H9 (cell line): ENCODE measurements around the gene PEAK3. TPM values are rescaled to one million over a fixed set of nuclear protein-coding genes. Genes with fewer than 3 reads are reported as not detected.

Source experiments
- DNase-seq: peaks from one replicate; pipeline ENCODE4 v3.0.0-alpha.2; 2017
- H2AFZ ChIP-seq: one replicate; pipeline ENCODE4 v1.6.1; 2013; ENCODE audit warnings: mild to moderate bottlenecking, low read length, control low read depth, moderate library complexity
- H2AK5ac ChIP-seq: 2 replicates; pipeline ENCODE4 v1.6.1; 2013; ENCODE audit warnings: low read length, control low read depth, mixed read lengths; ENCODE audit not compliant: insufficient read length
- H2BK120ac ChIP-seq: one replicate; pipeline ENCODE4 v1.6.1; 2013; ENCODE audit warnings: low read depth, mild to moderate bottlenecking, low read length, control low read depth, inconsistent platforms; ENCODE audit not compliant: poor library complexity, severe bottlenecking
- H2BK12ac ChIP-seq: 2 replicates; pipeline ENCODE4 v1.6.1; 2013; ENCODE audit warnings: low read length, control low read depth, mixed read lengths, low read depth; ENCODE audit not compliant: insufficient read length
- H2BK15ac ChIP-seq: 2 replicates; pipeline ENCODE4 v1.6.1; 2013; ENCODE audit warnings: low read depth, low read length, control low read depth
- H2BK20ac ChIP-seq: one replicate; pipeline ENCODE4 v1.6.1; 2013; ENCODE audit warnings: low read depth, mild to moderate bottlenecking, low read length, control low read depth, inconsistent platforms; ENCODE audit not compliant: poor library complexity, severe bottlenecking
- H2BK5ac ChIP-seq: 2 replicates; pipeline ENCODE4 v1.6.1; 2013; ENCODE audit warnings: low read length, control low read depth, mixed read lengths; ENCODE audit not compliant: insufficient read length
- H3K14ac ChIP-seq: 2 replicates; pipeline ENCODE4 v1.6.1; 2013; ENCODE audit warnings: low read length, control low read depth; ENCODE audit not compliant: insufficient read depth
- H3K18ac ChIP-seq: 2 replicates; pipeline ENCODE4 v1.6.1; 2013; ENCODE audit warnings: low read depth, mild to moderate bottlenecking, mixed read lengths, low read length, control low read depth; ENCODE audit not compliant: insufficient read length
- H3K23ac ChIP-seq: 2 replicates; pipeline ENCODE4 v1.6.1; 2013; ENCODE audit warnings: low read length, control low read depth, mixed read lengths, low read depth; ENCODE audit not compliant: insufficient read length
- H3K23me2 ChIP-seq: 2 replicates; pipeline ENCODE4 v1.6.1; 2013; ENCODE audit warnings: low read depth, mild to moderate bottlenecking, mixed read lengths, low read length, control low read depth; ENCODE audit not compliant: insufficient read length, poor library complexity, severe bottlenecking
- H3K27ac ChIP-seq: 2 replicates; pipeline ENCODE4 v1.5.1; 2013; ENCODE audit warnings: low read length, control low read depth, mixed read lengths, low read depth; ENCODE audit not compliant: insufficient read length
- H3K27me3 ChIP-seq: 2 replicates; pipeline ENCODE4 v1.6.1; 2013; ENCODE audit warnings: low read length, control low read depth, inconsistent platforms; ENCODE audit not compliant: insufficient read depth
- H3K4ac ChIP-seq: 2 replicates; pipeline ENCODE4 v1.6.1; 2013; ENCODE audit warnings: low read depth, mild to moderate bottlenecking, control low read depth, inconsistent platforms, low read length, moderate library complexity
- H3K4me1 ChIP-seq: 2 replicates; pipeline ENCODE4 v1.6.1; 2013; ENCODE audit warnings: low read length, control low read depth, inconsistent platforms; ENCODE audit not compliant: insufficient read depth
- H3K4me2 ChIP-seq: 2 replicates; pipeline ENCODE4 v1.6.1; 2013; ENCODE audit warnings: low read length, control low read depth, mixed read lengths; ENCODE audit not compliant: insufficient read length, insufficient read depth
- H3K56ac ChIP-seq: 2 replicates; pipeline ENCODE4 v1.6.1; 2013; ENCODE audit warnings: low read depth, mild to moderate bottlenecking, mixed read lengths, low read length, control low read depth; ENCODE audit not compliant: insufficient read length
- H3K79me1 ChIP-seq: 2 replicates; pipeline ENCODE4 v1.6.1; 2013; ENCODE audit warnings: low read depth, mild to moderate bottlenecking, moderate library complexity, low read length, control low read depth, inconsistent platforms; ENCODE audit not compliant: insufficient read depth, poor library complexity, severe bottlenecking
- H3K79me2 ChIP-seq: 2 replicates; pipeline ENCODE4 v1.6.1; 2013; ENCODE audit warnings: low read length, control low read depth, inconsistent platforms; ENCODE audit not compliant: insufficient read depth
- H3K9ac ChIP-seq: 2 replicates; pipeline ENCODE4 v1.6.1; 2013; ENCODE audit warnings: low read length, control low read depth, mixed read lengths; ENCODE audit not compliant: insufficient read length; ENCODE audit errors: extremely low read depth
- H3K9me3 ChIP-seq: one replicate; pipeline ENCODE4 v1.6.1; 2013; ENCODE audit warnings: low read depth, low read length, inconsistent platforms; ENCODE audit not compliant: control insufficient read depth
- H3T11ph ChIP-seq: one replicate; pipeline ENCODE4 v1.6.1; 2013; ENCODE audit warnings: mild to moderate bottlenecking, low read length, control low read depth, inconsistent platforms
- H4K20me1 ChIP-seq: one replicate; pipeline ENCODE4 v1.6.1; 2013; ENCODE audit not compliant: control insufficient read depth, insufficient read length, insufficient read depth
- H4K5ac ChIP-seq: 2 replicates; pipeline ENCODE4 v1.6.1; 2013; ENCODE audit warnings: low read depth, mild to moderate bottlenecking, mixed read lengths, low read length, control low read depth; ENCODE audit not compliant: insufficient read length
- H4K8ac ChIP-seq: replicated peaks from 2 replicates; pipeline ENCODE4 v1.6.1; 2013; ENCODE audit warnings: low read length, control low read depth, mixed read lengths, low read depth; ENCODE audit not compliant: insufficient read length
- H4K91ac ChIP-seq: 2 replicates; pipeline ENCODE4 v1.6.1; 2013; ENCODE audit warnings: low read depth, mild to moderate bottlenecking, moderate library complexity, mixed read lengths, low read length, control low read depth; ENCODE audit not compliant: insufficient read length
- H3K27ac Mint-ChIP-seq, 3 experiments: 2 replicates in 2 of 3; 3 replicates in 1 of 3; pipeline ENCODE4 v1.8.0; 2020 to 2021; ENCODE audit warnings: mixed read lengths in 3 of 3, mild to moderate bottlenecking in 1 of 3, moderate library complexity in 1 of 3
- H3K27me3 Mint-ChIP-seq: 2 replicates; pipeline ENCODE4 v1.8.0; 2021; ENCODE audit warnings: low read depth, mild to moderate bottlenecking, moderate library complexity, mixed read lengths
- H3K36me3 Mint-ChIP-seq, 3 experiments: 2 replicates in 2 of 3; 3 replicates in 1 of 3; pipeline ENCODE4 v1.8.0; 2020 to 2021; ENCODE audit warnings: low read depth in 3 of 3, mixed read lengths in 3 of 3; ENCODE audit not compliant: insufficient read depth in 1 of 3
- H3K4me1 Mint-ChIP-seq, 2 experiments: 2 replicates each; pipeline ENCODE4 v1.8.0; 2020; ENCODE audit warnings: mixed read lengths in 2 of 2
- H3K4me3 Mint-ChIP-seq, 2 experiments: 2 replicates in 1 of 2; 3 replicates in 1 of 2; pipeline ENCODE4 v1.8.0; 2020 to 2021; ENCODE audit warnings: mild to moderate bottlenecking in 2 of 2, mixed read lengths in 2 of 2, moderate library complexity in 1 of 2
- H3K9me3 Mint-ChIP-seq, 2 experiments: 2 replicates in 1 of 2; 3 replicates in 1 of 2; pipeline ENCODE4 v1.8.0; 2020; ENCODE audit warnings: mild to moderate bottlenecking in 2 of 2, mixed read lengths in 2 of 2, moderate library complexity in 1 of 2
- WGBS: extraction: QIAGEN DNeasy Blood & Tissue Kit; methylation state at CpG from one replicate; pipeline ENCODE4 v1.1.7; 2013; ENCODE audit warnings: missing lambda C conversion rate, low lambda C conversion rate, mixed read lengths; ENCODE audit not compliant: insufficient read length; ENCODE audit errors: extremely low coverage; 5-methylcytosine and 5-hydroxymethylcytosine counted together
- total RNA-seq: library from RNA; stranded (reverse); gene quantifications from 2 replicates; pipeline ENCODE4 v1.2.1, GENCODE V29; 2021
- TF ChIP-seq, protein P1 (sequence below): fragments of 200-600 bp; sonication (generic); conservative IDR thresholded peaks from 3 replicates; pipeline ENCODE4 v1.8.0; 2021; ENCODE audit warnings: antibody characterized with exemption, mild to moderate bottlenecking

PEAK3 gene
- total RNA-seq, 1 experiment from 2014 or later: not detected

GRCh38 chr19:2268861-2269243, 13.1 kb downstream of the PEAK3 start:
- Histone ChIP-seq H3K4me1 (0 out of 2 replicates have a peak, but pooled peaks cover 2% of the 10 kb centered on the region), H3K14ac (0 out of 2 replicates have a peak overlapping the region, but pooled peaks have one; percentile 75), H3K9ac (peak overlapping the region; percentile 74), H2AFZ (no peak overlapping the region), H3K4ac (no peak overlapping the region), H2BK120ac (no peak overlapping the region), H3K79me2 (peaks cover 24% of the 10 kb centered on the region; the same call in 1 of the 2 replicates), H2BK5ac (no peak overlapping the region), H2BK12ac (no peak overlapping the region), H3K18ac (no peak overlapping the region), H3K23me2 (peaks cover 4% of the 10 kb centered on the region), H3K9me3 (no peaks in the 10 kb centered on the region), H3K79me1 (no peaks in the 10 kb centered on the region), H4K8ac (no peak overlapping the region), H2BK20ac (no peak overlapping the region), H3T11ph (no peak overlapping the region), H3K56ac (no peak overlapping the region), H2BK15ac (no peak overlapping the region), H2AK5ac (no peak overlapping the region), H3K4me2 (no peak overlapping the region), H3K23ac (no peak overlapping the region), H3K27me3 (no peaks in the 10 kb centered on the region), H4K5ac (no peak overlapping the region), H4K20me1 (peaks cover 2% of the 10 kb centered on the region), H3K27ac (no peak overlapping the region), H4K91ac (no peak overlapping the region)
- DNase-seq: no peak
- TF ChIP-seq, protein P1, sequence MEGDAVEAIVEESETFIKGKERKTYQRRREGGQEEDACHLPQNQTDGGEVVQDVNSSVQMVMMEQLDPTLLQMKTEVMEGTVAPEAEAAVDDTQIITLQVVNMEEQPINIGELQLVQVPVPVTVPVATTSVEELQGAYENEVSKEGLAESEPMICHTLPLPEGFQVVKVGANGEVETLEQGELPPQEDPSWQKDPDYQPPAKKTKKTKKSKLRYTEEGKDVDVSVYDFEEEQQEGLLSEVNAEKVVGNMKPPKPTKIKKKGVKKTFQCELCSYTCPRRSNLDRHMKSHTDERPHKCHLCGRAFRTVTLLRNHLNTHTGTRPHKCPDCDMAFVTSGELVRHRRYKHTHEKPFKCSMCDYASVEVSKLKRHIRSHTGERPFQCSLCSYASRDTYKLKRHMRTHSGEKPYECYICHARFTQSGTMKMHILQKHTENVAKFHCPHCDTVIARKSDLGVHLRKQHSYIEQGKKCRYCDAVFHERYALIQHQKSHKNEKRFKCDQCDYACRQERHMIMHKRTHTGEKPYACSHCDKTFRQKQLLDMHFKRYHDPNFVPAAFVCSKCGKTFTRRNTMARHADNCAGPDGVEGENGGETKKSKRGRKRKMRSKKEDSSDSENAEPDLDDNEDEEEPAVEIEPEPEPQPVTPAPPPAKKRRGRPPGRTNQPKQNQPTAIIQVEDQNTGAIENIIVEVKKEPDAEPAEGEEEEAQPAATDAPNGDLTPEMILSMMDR: no peak
- H3K4me1 Mint-ChIP-seq: peaks cover 13 to 26% of the 10 kb centered on the region in 2 experiments
- no peaks in the 10 kb centered on the region; a peak in 3 of 5 replicates for H3K9me3 Mint-ChIP-seq
- WGBS: no CpG with 5 or more reads among the region's 19 CpGs
- H3K36me3 Mint-ChIP-seq: peaks cover 12 to 32% (median 19%) of the 10 kb centered on the region in 3 experiments
- H3K27me3 Mint-ChIP-seq: peaks cover 8% of the 10 kb centered on the region
- H3K27ac Mint-ChIP-seq: no peak overlapping the region; a peak in 1 of 7 replicates
- H3K4me3 Mint-ChIP-seq: peak overlapping the region; percentile 91 to 97
